SJSA1 (cell line): Measurements from ENCODE around the gene RNF152. TPM values are rescaled to one million over a fixed set of nuclear protein-coding genes. Genes with fewer than 3 reads are reported as not detected.

Source experiments
- DNase-seq, 2 experiments: peaks; one replicate each; pipeline ENCODE4 v3.0.0-alpha.2; 2015 to 2020; ENCODE audit warnings: low spot score in 2 of 2, low read depth in 1 of 2
- H3K27ac ChIP-seq: fragments of 250-450 bp; sonication (Bioruptor Pico); 2 replicates; pipeline ENCODE4 v1.5.1; 2020; ENCODE audit warnings: mild to moderate bottlenecking, moderate library complexity
- H3K27me3 ChIP-seq: fragments of 250-450 bp; sonication (Bioruptor Pico); replicated peaks from 2 replicates; pipeline ENCODE4 v1.5.1; 2020; ENCODE audit warnings: mild to moderate bottlenecking, moderate library complexity
- H3K36me3 ChIP-seq: fragments of 250-450 bp; sonication (Bioruptor Pico); 2 replicates; pipeline ENCODE4 v1.5.1; 2020; ENCODE audit warnings: mild to moderate bottlenecking
- H3K4me1 ChIP-seq: fragments of 250-450 bp; sonication (Bioruptor Pico); replicated peaks from 2 replicates; pipeline ENCODE4 v1.6.1; 2021; ENCODE audit warnings: mild to moderate bottlenecking
- H3K4me3 ChIP-seq: fragments of 250-450 bp; sonication (Bioruptor Pico); 2 replicates; pipeline ENCODE4 v1.5.1; 2020; ENCODE audit warnings: mild to moderate bottlenecking
- H3K9me3 ChIP-seq: fragments of 250-450 bp; sonication (Bioruptor Pico); replicated peaks from 2 replicates; pipeline ENCODE4 v1.5.1; 2020; ENCODE audit warnings: mild to moderate bottlenecking
- total RNA-seq: library from RNA; depleted of rRNA; stranded (reverse); fragments of >200 nt; shearing (Covaris generic); gene quantifications from 2 replicates; pipeline ENCODE4 v1.2.3, GENCODE V29; 2014

Gene RNF152
- total RNA-seq, 1 experiment from 2014 or later, result 18.0 TPM

DNA sequence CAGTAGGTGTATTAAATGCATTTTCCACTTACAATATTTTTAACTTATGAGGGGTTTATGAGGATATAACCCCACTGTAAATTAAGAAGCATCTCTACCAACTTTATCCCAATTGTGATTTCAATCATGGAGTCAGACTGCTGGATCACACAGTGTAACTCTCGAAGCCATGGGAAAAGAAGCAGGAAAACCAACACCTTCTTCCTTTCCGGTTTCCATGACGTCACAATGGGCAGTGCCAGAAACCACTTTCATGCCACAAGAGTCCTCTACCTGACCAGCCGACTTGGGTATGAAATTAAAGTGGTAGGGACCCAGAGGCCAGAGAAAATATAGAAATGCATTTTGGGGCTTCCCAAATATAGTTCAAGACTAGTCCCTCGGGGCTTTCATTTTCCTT is 4.2 kb downstream of the RNF152 start:
- Histone ChIP-seq H3K27ac (peak overlapping the region; percentile 49), H3K4me3 (no peak overlapping the region), H3K9me3 (no peaks in the 10 kb centered on the region), H3K4me1 (peaks cover 72% of the 10 kb centered on the region), H3K36me3 (peaks cover 72% of the 10 kb centered on the region), H3K27me3 (no peaks in the 10 kb centered on the region)
- DNase-seq, result no peak

DNA sequence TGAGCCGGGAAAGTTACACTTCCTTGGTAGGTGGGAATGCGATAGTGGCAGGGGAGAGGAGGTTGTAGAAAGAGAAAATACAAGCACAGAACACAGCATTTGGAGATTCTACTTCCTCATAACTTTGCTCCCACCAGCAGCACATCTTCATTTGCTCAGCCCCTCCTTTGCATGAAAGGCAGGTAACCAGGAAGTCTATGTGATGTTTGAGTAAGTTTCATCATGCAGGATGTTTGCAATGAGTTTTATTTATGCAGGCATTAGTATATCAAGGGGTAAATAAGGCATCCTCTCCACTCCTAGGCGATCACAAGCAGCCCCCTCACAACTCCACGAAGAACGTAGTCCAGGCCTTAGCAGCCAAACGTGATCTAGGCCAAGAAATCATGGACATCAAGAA is 5.0 kb downstream of the RNF152 start:
- Histone ChIP-seq H3K36me3 (peaks cover 68% of the 10 kb centered on the region), H3K27me3 (no peaks in the 10 kb centered on the region)

DNA sequence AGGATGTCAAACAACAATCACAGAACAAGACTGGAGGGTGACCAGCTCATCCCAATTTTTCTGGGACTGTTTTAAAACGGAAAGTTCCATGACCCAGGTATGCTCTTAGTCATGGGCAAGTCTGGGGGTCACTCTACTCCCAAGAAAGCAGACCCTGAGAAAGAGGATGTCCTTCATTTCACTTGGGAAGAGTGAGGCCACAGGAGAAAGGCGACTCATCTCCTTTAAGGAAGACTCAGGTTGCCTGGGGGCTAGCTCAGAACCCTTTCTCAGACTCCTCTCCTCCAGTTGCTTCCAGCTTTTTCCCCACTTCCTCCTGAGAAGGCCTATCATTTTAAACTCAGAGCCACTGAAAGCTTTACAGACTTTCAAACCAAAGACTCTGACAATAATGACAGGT is 9.3 kb downstream of the RNF152 start:
- Histone ChIP-seq H3K27ac (peak overlapping the region; percentile 71), H3K36me3 (peaks cover 52% of the 10 kb centered on the region), H3K4me3 (no peak overlapping the region), H3K9me3 (no peaks in the 10 kb centered on the region), H3K27me3 (no peaks in the 10 kb centered on the region), H3K4me1 (peaks cover 51% of the 10 kb centered on the region)
- peak in 1 of 2 experiments; percentile 27 for DNase-seq

More for the DNA sequence above, 5.0 kb downstream of the RNF152 start:
- peaks cover 79% of the 10 kb centered on the region for H3K4me1 ChIP-seq
- no peaks in the 10 kb centered on the region for H3K9me3 ChIP-seq
- no peak for DNase-seq
- no peak overlapping the region for H3K4me3 ChIP-seq
- no peak overlapping the region for H3K27ac ChIP-seq

DNA sequence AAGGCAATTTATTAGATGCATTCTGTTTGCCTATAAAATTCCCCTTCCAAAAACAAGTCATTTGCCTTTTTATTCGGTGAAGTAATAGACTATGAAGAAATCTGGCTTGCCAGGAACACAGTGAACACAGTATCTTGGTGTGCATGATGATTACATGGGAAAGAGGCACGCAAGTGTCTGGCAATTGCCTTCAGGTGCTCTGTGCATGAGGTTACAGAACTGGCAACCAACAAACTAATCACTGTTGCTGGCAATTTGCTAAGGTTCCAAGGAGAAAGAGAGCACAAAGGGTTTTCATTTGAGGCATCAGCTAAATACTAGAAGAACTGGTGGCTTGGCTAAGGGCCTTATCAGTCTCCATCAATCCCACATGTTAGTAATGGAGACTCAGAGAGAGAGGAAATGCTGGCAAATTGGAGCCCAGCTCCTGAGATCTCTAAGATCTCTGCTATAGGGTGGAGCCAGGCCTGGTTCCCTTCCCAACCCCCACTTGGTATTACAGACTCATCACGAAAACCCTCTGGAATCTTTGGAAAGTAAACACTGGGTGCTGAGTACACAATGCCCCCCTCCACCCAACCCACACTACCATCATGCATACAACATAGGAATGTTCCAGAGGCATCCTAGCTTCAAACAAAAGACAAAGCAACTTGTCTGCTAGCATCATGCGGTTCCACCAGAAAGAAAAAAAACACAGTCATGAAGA is 10.4 kb downstream of the RNF152 start:
- peak; percentile 94 to 96 for DNase-seq

DNA sequence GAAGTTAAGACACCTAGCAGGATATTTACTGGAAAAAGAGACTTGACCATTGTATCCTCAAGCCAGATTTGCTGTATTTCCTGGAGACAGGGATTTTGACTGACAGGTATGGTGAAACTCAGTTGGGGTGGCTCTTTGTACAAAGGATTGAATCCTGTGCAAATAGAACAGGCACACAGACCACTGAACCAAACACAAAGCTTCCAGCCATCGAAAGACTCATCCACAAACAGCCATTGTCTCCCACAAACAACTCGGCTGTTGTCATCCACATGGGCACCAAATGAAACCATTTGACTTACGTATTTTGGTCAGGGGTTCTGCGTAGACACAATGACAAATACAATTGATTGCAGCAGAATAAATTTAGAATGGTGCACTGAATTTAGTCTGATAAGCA is 15.9 kb downstream of the RNF152 start:
- H3K36me3 ChIP-seq, result peaks cover 25% of the 10 kb centered on the region

More for the DNA sequence above, 10.4 kb downstream of the RNF152 start:
- peak overlapping the region; percentile 71 for H3K27ac ChIP-seq
- peaks cover 48% of the 10 kb centered on the region for H3K36me3 ChIP-seq
- H3K27me3 ChIP-seq, result no peaks in the 10 kb centered on the region
- H3K4me1 ChIP-seq, result peaks cover 44% of the 10 kb centered on the region
- H3K9me3 ChIP-seq, result no peaks in the 10 kb centered on the region
- no peak overlapping the region for H3K4me3 ChIP-seq

DNA sequence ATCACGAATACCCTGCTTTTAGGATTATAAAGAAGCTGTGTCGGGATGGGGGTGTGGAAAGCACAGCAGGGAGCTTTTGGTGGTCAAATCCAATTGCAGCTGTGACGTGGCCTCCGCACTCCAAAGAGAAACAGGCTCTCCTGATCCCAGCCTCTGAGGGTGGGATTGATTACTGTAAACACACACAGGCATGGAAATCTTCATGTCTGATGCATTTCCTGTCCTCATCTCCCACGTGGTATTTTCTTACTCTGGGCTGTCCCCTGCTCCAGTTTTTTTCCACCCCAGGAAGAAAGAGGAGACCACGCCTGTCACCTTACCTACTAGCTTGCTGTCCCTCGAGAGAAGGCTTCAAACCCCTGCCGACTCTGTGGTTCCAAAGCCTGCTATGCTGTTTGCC is 22.7 kb downstream of the RNF152 start:
- DNase-seq, result peak; percentile 79 to 83

More for the DNA sequence above, 15.9 kb downstream of the RNF152 start:
- Histone ChIP-seq H3K4me3 (no peak overlapping the region), H3K4me1 (peaks cover 4% of the 10 kb centered on the region), H3K27ac (no peak overlapping the region), H3K27me3 (no peaks in the 10 kb centered on the region), H3K9me3 (no peaks in the 10 kb centered on the region)
- DNase-seq, result no peak

DNA sequence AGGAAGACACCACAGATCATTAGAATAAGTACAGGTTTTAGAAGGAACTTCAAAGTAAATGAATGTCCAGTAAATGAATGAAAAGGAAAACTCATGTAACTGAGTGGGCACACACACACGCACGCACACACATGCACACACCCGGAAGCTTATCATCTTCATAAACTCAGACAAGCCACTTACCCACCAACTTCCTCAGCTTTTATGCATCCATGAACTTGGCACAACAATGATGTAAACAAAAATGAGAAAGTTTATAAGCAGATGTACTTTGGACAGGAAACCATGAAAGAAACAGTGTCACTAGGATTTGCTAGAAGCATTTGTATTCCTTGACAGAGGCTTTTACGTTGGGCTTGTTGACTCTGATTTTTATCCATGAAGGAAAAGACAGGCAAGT is 23.2 kb downstream of the RNF152 start:
- H3K27me3 ChIP-seq, result no peaks in the 10 kb centered on the region
- peak overlapping the region; percentile 62 for H3K27ac ChIP-seq
- H3K4me3 ChIP-seq, result no peak overlapping the region
- H3K4me1 ChIP-seq, result peaks cover 22% of the 10 kb centered on the region
- no peaks in the 10 kb centered on the region for H3K9me3 ChIP-seq
- peaks cover 10% of the 10 kb centered on the region for H3K36me3 ChIP-seq
- DNase-seq, result no peak

More for the DNA sequence above, 22.7 kb downstream of the RNF152 start:
- Histone ChIP-seq H3K4me1 (peaks cover 22% of the 10 kb centered on the region), H3K4me3 (no peak overlapping the region), H3K27me3 (no peaks in the 10 kb centered on the region), H3K9me3 (no peaks in the 10 kb centered on the region), H3K36me3 (peaks cover 10% of the 10 kb centered on the region), H3K27ac (peak overlapping the region; percentile 62)

DNA sequence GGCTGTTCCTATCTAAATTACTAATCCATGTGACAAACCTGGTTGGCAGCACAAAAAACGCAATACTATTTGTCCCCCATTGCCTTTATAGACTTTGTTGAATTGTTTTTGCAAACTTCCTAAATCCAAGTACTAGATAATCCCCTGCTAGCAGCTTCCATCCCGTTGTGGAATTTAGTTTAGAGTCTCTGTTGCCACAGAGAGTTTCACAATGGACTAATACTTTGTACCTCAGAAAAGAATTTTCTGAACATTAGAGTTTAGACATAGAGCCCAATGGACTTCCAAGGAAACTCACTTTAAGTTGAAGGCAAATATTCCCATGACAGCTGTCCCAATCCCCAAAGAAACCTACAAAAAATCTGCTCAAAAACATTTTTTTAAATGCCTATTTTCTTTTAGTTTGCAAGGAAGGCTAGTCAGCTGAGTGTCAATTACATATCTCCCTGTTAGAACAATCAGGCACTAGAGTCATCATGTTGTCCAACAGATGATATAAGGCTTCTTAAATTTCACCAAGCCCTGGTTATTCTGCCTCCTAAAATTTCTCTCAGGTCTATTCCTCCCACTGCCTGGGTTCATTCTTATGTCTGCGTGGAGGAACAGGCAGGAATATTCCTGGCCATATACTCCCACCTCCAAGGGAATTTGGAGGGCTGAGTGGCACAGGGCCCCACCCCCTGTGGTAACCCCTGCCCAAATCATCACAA is 27.2 kb downstream of the RNF152 start:
- Histone ChIP-seq H3K27ac (no peak overlapping the region), H3K4me1 (peaks cover 20% of the 10 kb centered on the region), H3K4me3 (no peak overlapping the region), H3K36me3 (peaks cover 19% of the 10 kb centered on the region; the same call in 1 of the 2 replicates), H3K27me3 (no peaks in the 10 kb centered on the region), H3K9me3 (no peaks in the 10 kb centered on the region)
- DNase-seq, result no peak

DNA sequence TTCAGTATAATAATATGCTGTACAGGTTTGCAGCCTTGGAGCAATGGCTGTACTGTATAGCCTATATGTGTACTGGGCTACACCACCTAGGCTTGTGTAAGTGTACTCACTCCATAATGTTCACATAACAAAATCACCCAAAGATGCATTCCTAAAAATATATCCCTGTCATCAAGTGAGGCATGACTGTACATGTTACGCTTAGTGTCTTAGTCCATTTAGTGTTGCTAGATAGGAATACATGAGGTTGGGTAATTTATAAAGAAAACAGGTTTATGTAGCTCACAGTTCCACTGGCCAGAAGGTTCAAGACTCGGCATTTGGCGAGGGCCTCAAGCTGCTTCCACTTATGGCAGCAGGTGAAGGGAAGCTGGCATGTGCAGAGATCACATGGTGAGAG is 31.4 kb downstream of the RNF152 start:
- no peak overlapping the region for H3K4me3 ChIP-seq
- no peak overlapping the region for H3K27ac ChIP-seq
- peaks cover 5% of the 10 kb centered on the region; the same call in 1 of the 2 replicates for H3K4me1 ChIP-seq
- DNase-seq, result no peak
- H3K27me3 ChIP-seq, result no peaks in the 10 kb centered on the region
- 0 out of 2 replicates have a peak, but pooled peaks cover 15% of the 10 kb centered on the region for H3K36me3 ChIP-seq
- H3K9me3 ChIP-seq, result no peaks in the 10 kb centered on the region

DNA sequence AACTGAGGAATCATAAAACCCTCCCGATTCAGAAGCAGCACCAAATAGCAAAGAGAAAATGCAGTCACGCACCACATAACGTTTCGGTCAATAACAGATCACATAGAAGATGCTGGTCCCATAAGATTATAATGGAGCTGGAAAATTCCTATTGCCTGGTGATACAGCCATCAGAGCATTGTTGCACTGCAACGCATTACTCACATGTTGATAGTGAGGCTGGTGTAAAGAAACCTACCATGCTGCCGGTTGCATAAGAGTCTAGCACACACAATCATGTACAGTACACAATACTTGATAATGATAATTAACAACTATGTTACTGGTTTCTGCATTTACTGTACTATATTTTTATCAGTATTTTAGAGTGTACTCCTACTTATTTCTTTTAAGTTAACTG is 32.5 kb downstream of the RNF152 start:
- H3K27me3 ChIP-seq, result no peaks in the 10 kb centered on the region
- peaks cover 15% of the 10 kb centered on the region; the same call in 1 of the 2 replicates for H3K36me3 ChIP-seq
- H3K4me3 ChIP-seq, result no peak overlapping the region
- H3K27ac ChIP-seq, result no peak overlapping the region
- peaks cover 4% of the 10 kb centered on the region for H3K4me1 ChIP-seq
- H3K9me3 ChIP-seq, result no peaks in the 10 kb centered on the region
- no peak for DNase-seq

DNA sequence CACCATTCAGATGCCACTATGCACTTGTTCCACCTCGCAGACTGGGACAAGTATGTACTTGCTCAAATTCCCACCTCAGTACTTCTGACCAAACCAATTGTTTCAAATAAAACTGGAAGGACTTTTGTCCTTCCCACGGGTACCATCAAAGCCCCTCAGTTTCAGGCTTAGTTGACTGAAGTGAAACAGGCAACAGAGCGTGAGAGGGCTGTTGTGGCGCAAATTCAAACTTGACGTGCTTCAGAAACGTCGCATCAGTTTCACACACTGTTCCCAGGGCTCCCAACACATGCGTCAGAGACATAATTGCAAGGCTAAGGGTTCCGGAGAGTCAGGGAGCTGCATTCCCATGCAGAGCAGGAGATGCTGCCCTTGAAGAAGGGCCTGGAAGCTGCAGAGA is 33.7 kb downstream of the RNF152 start:
- H3K9me3 ChIP-seq, result 0 out of 2 replicates have a peak, but pooled peaks cover 3% of the 10 kb centered on the region
- H3K4me1 ChIP-seq, result peaks cover 15% of the 10 kb centered on the region
- no peak for DNase-seq
- peaks cover 18% of the 10 kb centered on the region for H3K36me3 ChIP-seq
- H3K4me3 ChIP-seq, result no peak overlapping the region
- H3K27me3 ChIP-seq, result no peaks in the 10 kb centered on the region
- no peak overlapping the region for H3K27ac ChIP-seq

DNA sequence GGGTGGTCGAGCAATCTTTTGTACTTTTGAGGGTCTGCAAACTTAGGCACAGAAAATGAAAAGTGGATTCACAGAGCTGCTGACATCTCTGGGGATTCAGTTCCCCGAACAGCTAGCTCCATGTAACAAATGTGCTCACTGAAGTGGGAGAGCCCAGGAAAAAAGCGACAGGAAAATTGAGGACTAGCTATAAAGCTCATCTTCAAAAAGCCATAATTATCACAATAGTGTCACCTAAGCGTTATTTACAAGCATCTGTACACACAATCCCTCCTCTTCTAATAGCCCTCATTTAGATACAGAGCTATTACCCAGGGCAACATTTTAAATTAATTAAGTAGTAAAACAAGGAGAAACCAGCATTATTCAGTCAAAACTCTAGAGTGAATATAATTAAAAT is 36.1 kb downstream of the RNF152 start:
- H3K36me3 ChIP-seq, result peaks cover 15% of the 10 kb centered on the region
- H3K27ac ChIP-seq, result no peak overlapping the region
- H3K9me3 ChIP-seq, result 0 out of 2 replicates have a peak, but pooled peaks cover 3% of the 10 kb centered on the region
- no peak for DNase-seq
- peaks cover 31% of the 10 kb centered on the region for H3K4me1 ChIP-seq
- H3K4me3 ChIP-seq, result no peak overlapping the region
- no peaks in the 10 kb centered on the region for H3K27me3 ChIP-seq

DNA sequence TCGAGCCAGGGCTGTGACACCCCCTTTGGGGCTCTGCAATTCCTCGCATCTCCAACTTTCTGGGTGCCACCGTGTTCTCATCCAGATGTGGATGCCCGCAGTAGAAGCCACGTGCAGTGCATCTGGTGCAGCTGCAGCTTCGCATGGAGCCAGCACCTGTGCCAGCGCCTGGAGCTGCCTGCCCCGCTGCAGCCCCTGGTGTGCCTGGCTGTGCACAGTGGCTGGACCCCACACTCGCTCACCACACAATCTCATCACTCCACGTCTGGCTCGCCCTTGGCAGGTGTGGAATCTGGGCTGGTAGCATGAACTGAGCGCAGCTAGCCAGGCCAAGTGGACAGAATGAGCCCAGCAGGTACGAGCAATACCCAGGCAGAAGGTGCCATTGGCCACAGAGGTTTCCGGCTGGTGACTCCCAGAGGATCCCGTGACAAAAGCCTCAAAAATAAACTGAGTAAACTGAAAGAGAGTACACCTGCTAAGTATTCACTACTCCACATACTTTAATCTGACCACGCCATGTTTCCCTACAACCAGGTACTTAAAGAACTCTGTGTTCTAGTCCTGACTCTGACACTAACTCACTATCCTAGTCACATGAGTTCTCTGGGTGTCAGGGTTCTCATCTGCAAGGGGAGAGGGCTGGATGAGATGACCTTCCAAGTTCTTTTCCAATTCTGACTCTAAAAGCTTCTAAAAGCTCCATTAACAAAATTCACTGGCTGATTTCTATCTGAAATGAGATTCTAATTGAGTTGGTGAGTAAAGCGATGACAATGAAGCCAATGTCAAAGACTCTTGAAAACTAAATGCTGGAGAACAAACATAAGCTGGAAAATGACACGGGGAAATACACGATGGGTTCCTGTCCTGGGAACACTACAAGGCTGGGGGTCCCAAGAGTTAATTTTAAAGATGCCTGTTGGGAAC is 37.1 kb downstream of the RNF152 start:
- Histone ChIP-seq H3K4me3 (no peak overlapping the region), H3K4me1 (peaks cover 35% of the 10 kb centered on the region), H3K27me3 (no peaks in the 10 kb centered on the region), H3K36me3 (peaks cover 8% of the 10 kb centered on the region), H3K9me3 (0 out of 2 replicates have a peak, but pooled peaks cover 3% of the 10 kb centered on the region), H3K27ac (no peak overlapping the region)
- no peak for DNase-seq
